Esophagus muscularis mucosa (tissue), 3 donors: Measurements from ENCODE around the gene ARHGEF6.

ENCODE experiments used
- CTCF ChIP-seq, 3 experiments: fragments of 200-600 bp in 2 of 3; fragments of 450-650 bp in 1 of 3; sonication (generic) in 2 of 3; IDR thresholded peaks; one replicate each; pipeline ENCODE4 v1.5.1; 2017 to 2019; ENCODE audit warnings: antibody characterized with exemption in 3 of 3, mild to moderate bottlenecking in 2 of 3, moderate library complexity in 1 of 3
- POLR2A ChIP-seq: fragments of 450-650 bp; IDR thresholded peaks from one replicate; pipeline ENCODE4 v1.6.1; 2017; ENCODE audit warnings: antibody characterized with exemption, moderate library complexity, mild to moderate bottlenecking, low read depth
- POLR2AphosphoS5 ChIP-seq, 2 donors: sonication (generic); formaldehyde crosslinking; IDR thresholded peaks; one replicate each; pipeline ENCODE4 v1.6.1; 2017; ENCODE audit warnings: antibody characterized with exemption in 2 of 2

GRCh38 chrX:136768469-136769084, 12.2 kb downstream of the ARHGEF6 start:
- no peak for TF ChIP-seq POLR2A
- no peak for TF ChIP-seq CTCF (IDR thresholded peaks at IDR 0.05)
- peak in 1 of 2 donors; percentile 7 for TF ChIP-seq POLR2AphosphoS5 (IDR thresholded peaks at IDR 0.05)
